Sigmoid colon (tissue), 7 donors: ENCODE results near the gene RASAL2. TPM values are rescaled to one million over a fixed set of nuclear protein-coding genes. Genes with fewer than 3 reads are reported as not detected.
"Not testable (repeated sequence)": the region's sequence is repeated elsewhere in the genome, so short reads cannot be mapped to it uniquely, and the experiment has no call there.

Source experiments
- DNase-seq: peaks from one replicate; pipeline ENCODE4 v3.0.0-alpha.2; 2019
- H3K27ac ChIP-seq, 4 donors: fragments of 200-600 bp; sonication (generic); one replicate each; pipeline ENCODE4 v1.5.1; 2016 to 2019; ENCODE audit warnings: mild to moderate bottlenecking in 1 of 4
- H3K27me3 ChIP-seq, 3 donors: fragments of 200-600 bp; sonication (generic); one replicate each; pipeline ENCODE4 v1.5.1; 2019; ENCODE audit warnings: mild to moderate bottlenecking in 1 of 3
- H3K36me3 ChIP-seq, 4 donors: fragments of 200-600 bp; sonication (generic); one replicate each; pipeline ENCODE4 v1.5.1; 2016 to 2019
- H3K4me1 ChIP-seq, 4 donors: fragments of 200-600 bp; sonication (generic); one replicate each; pipeline ENCODE4 v1.5.1; 2017 to 2019
- H3K4me3 ChIP-seq, 4 donors: fragments of 200-600 bp; sonication (generic); one replicate each; pipeline ENCODE4 v1.5.1; 2017 to 2019; ENCODE audit warnings: mild to moderate bottlenecking in 2 of 4, moderate library complexity in 1 of 4
- H3K9me3 ChIP-seq, 4 donors: fragments of 200-600 bp in 3 of 4; sonication (generic) in 3 of 4; one replicate each; pipeline versions ENCODE4 v1.5.1 to v1.6.1; 2013 to 2019
- CTCF ChIP-seq, 4 experiments: fragments of 450-650 bp in 3 of 4; fragments of 200-600 bp in 1 of 4; IDR thresholded peaks; one replicate each; pipeline ENCODE4 v1.5.1; 2016 to 2019; ENCODE audit warnings: antibody characterized with exemption in 4 of 4, mild to moderate bottlenecking in 3 of 4, moderate library complexity in 2 of 4
- EP300 ChIP-seq, 4 donors: sonication (generic); formaldehyde crosslinking; IDR thresholded peaks; one replicate each; pipeline ENCODE4 v1.6.1; 2017; ENCODE audit warnings: antibody characterized with exemption in 4 of 4
- POLR2A ChIP-seq, 2 donors: fragments of 450-650 bp; IDR thresholded peaks; one replicate each; pipeline ENCODE4 v1.6.1; 2016; ENCODE audit warnings: antibody characterized with exemption in 2 of 2, mild to moderate bottlenecking in 2 of 2, moderate library complexity in 2 of 2
- POLR2AphosphoS5 ChIP-seq, 4 donors: sonication (generic); formaldehyde crosslinking; IDR thresholded peaks; one replicate each; pipeline ENCODE4 v1.6.1; 2017; ENCODE audit warnings: antibody characterized with exemption in 4 of 4
- WGBS, 2 donors: extraction: QIAGEN DNeasy Blood & Tissue Kit; methylation state at CpG; one replicate each; pipeline ENCODE4 v1.1.7; 2013; 5-methylcytosine and 5-hydroxymethylcytosine counted together
- intact Hi-C: fragments of 100-400 bp; cut with DNase I; formaldehyde crosslinking; loops from one replicate; pipeline ENCODE4 v1.15.1; 2023
- polyA plus RNA-seq, 3 donors: library from polyadenylated mRNA; stranded (reverse); fragments of 200-250 nt; gene quantifications; one replicate each; pipeline ENCODE4 v1.2.3, GENCODE V29; 2013
- total RNA-seq, 4 donors: library from RNA; depleted of rRNA; stranded (reverse); fragments of >200 nt; gene quantifications; one replicate each; pipeline ENCODE4 v1.1.0, GENCODE V29; 2016
- donor health status: healthy with polysubstance abuse.
- donor health status: Bipolar disorder and iron deficiency.
- donor health status: healthy.

Gene RASAL2
- total and polyA plus RNA-seq, 7 donors = 0.92 to 25.5 (median 11.1) TPM

GRCh38 chr1:178379807-178380206, 285.9 kb downstream of the RASAL2 start:
- Histone ChIP-seq H3K27me3 (no peaks in the 10 kb centered on the region), H3K36me3 (no peaks in the 10 kb centered on the region), H3K27ac (no peak overlapping the region), H3K4me1 (no peaks in the 10 kb centered on the region), H3K4me3 (no peak overlapping the region), H3K9me3 (no peaks in the 10 kb centered on the region)
- TF ChIP-seq CTCF (IDR thresholded peaks at IDR 0.05) = no peak
- no peak for TF ChIP-seq POLR2A (IDR thresholded peaks at IDR 0.05)
- no peak for TF ChIP-seq EP300 (IDR thresholded peaks at IDR 0.05)
- TF ChIP-seq POLR2AphosphoS5 (IDR thresholded peaks at IDR 0.05) = no peak
- no peak for DNase-seq
- WGBS, 2 donors = 87 to 92% methylated on average over 14 of the region's 14 CpGs
- intact Hi-C loops = no loop called here

- H3K27me3 ChIP-seq = no peaks in the 10 kb centered on the region
- no peak for DNase-seq
- H3K4me3 ChIP-seq = no peak overlapping the region
- no peaks in the 10 kb centered on the region for H3K4me1 ChIP-seq
- TF ChIP-seq POLR2AphosphoS5 (IDR thresholded peaks at IDR 0.05) (no peak), EP300 (IDR thresholded peaks at IDR 0.05) (no peak), POLR2A (IDR thresholded peaks at IDR 0.05) (no peak), CTCF (IDR thresholded peaks at IDR 0.05) (no peak)
- H3K9me3 ChIP-seq = no peaks in the 10 kb centered on the region
- intact Hi-C loops = no loop called here
- 89 to 91% methylated on average over 1 of the region's 1 CpG for WGBS, 2 donors
- no peaks in the 10 kb centered on the region for H3K36me3 ChIP-seq
- no peak overlapping the region for H3K27ac ChIP-seq
These were observed 288.5 kb downstream of the RASAL2 start for GRCh38 chr1:178382372-178382771.

- Histone ChIP-seq H3K27me3 (no peaks in the 10 kb centered on the region), H3K4me1 (peaks cover 0 to 23% (median 15%) of the 10 kb centered on the region in 4 donors), H3K4me3 (no peak overlapping the region), H3K36me3 (no peaks in the 10 kb centered on the region), H3K9me3 (no peaks in the 10 kb centered on the region), H3K27ac (no peak overlapping the region)
- 95 to 97% methylated on average over 1 of the region's 1 CpG for WGBS, 2 donors
- intact Hi-C loops = loop anchor here (2.0 kb wide), 1 partner anchor 25 kb away; no protein-coding TSS in a partner anchor
- DNase-seq = no peak
- TF ChIP-seq POLR2A (IDR thresholded peaks at IDR 0.05) (no peak), POLR2AphosphoS5 (IDR thresholded peaks at IDR 0.05) (no peak)
These were observed 291.8 kb downstream of the RASAL2 start for GRCh38 chr1:178385662-178386061.

- Histone ChIP-seq H3K9me3 (no peaks in the 10 kb centered on the region), H3K4me3 (peak overlapping the region in 3 of 4 donors; percentile 2 to 13 (median 10)), H3K27me3 (no peaks in the 10 kb centered on the region), H3K27ac (peak overlapping the region in 2 of 4 donors; percentile 20 to 36), H3K4me1 (peaks cover 0 to 23% (median 15%) of the 10 kb centered on the region in 4 donors), H3K36me3 (no peaks in the 10 kb centered on the region)
- no peak for DNase-seq
- TF ChIP-seq POLR2AphosphoS5 (IDR thresholded peaks at IDR 0.05) = no peak
- TF ChIP-seq CTCF (IDR thresholded peaks at IDR 0.05) = no peak
- no peak for TF ChIP-seq POLR2A (IDR thresholded peaks at IDR 0.05)
- TF ChIP-seq EP300 (IDR thresholded peaks at IDR 0.05) = no peak
- WGBS, 2 donors = 72 to 77% methylated on average over 6 of the region's 6 CpGs
- intact Hi-C loops = no loop called here
These were observed 294.7 kb downstream of the RASAL2 start for GRCh38 chr1:178388418-178389145.

- peak overlapping the region in 1 of 4 donors; percentile 2 for H3K4me3 ChIP-seq
- DNase-seq = no peak
- H3K36me3 ChIP-seq = no peaks in the 10 kb centered on the region
- intact Hi-C loops = no loop called here
- no peaks in the 10 kb centered on the region for H3K27me3 ChIP-seq
- peaks cover 0 to 27% (median 15%) of the 10 kb centered on the region in 4 donors for H3K4me1 ChIP-seq
- no peak overlapping the region for H3K27ac ChIP-seq
- no peaks in the 10 kb centered on the region for H3K9me3 ChIP-seq
- TF ChIP-seq CTCF (IDR thresholded peaks at IDR 0.05) (no peak), POLR2A (IDR thresholded peaks at IDR 0.05) (no peak), EP300 (IDR thresholded peaks at IDR 0.05) (no peak), POLR2AphosphoS5 (IDR thresholded peaks at IDR 0.05) (no peak)
These were observed 295.5 kb downstream of the RASAL2 start for GRCh38 chr1:178389441-178389840.

- intact Hi-C loops, DNase-seq, H3K27ac ChIP-seq, H3K27me3 ChIP-seq, H3K36me3 ChIP-seq, H3K4me3 ChIP-seq, H3K9me3 ChIP-seq: not testable (repeated sequence)
- H3K4me1 ChIP-seq = peaks cover 0 to 34% (median 17%) of the 10 kb centered on the region in 4 donors
- WGBS, 2 donors = 95 to 96% methylated on average over 8 of the region's 8 CpGs
These were observed 296.4 kb downstream of the RASAL2 start for GRCh38 chr1:178390280-178390679.
